ENCODE results near the gene ABCD1. TPM values are rescaled to one million over a fixed set of nuclear protein-coding genes. Genes with fewer than 3 reads are reported as not detected.
A peak's percentile ranks its signal among the peaks of the same experiment; 100 is the strongest.

Gene ABCD1
- total and polyA plus RNA-seq, 9 of the 15 experiments (the other 6 are each of a cell fraction or from before 2014, with no cell fraction given): 0.07 to 6.9 (median 2.2) TPM

DNA sequence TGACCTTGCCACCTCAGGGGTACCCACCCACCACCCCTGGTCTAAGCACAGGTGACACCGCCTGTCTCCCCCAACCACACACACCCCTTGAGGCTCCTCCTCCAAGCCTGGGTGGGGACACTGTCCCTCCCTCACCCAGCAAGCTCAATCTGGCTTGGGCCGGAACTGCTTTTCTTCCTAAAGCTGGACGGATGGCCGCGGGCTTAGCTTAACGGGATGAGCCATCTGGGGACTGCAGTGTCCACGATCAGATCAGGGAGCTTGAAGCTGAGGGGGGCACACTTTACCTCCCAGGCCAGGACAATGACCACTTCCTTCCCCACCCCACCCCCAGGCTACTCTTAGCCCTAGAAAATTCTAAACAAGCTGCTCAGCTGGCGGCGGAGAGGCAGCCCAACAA, 37.9 kb upstream of the ABCD1 start (continued):
- no peak for TF ChIP-seq MCM3 (IDR thresholded peaks at IDR 0.05)
- TF ChIP-seq ELF1 (tag; IDR thresholded peaks at IDR 0.05): no peak
- TF ChIP-seq ARID1B (IDR thresholded peaks at IDR 0.05): no peak
- TF ChIP-seq MAZ (CRISPR knock-in tag; conservative IDR thresholded peaks at IDR 0.05 in 1 of 2, IDR thresholded peaks at IDR 0.05 in 1 of 2): no peak
- peak; percentile 33; the same call in 1 of the 2 replicates for TF ChIP-seq TCF3 (CRISPR knock-in tag; IDR thresholded peaks at IDR 0.05)
- TF ChIP-seq BRCA1 (IDR thresholded peaks at IDR 0.05): no peak
- TF ChIP-seq BRCA1 (CRISPR knock-in tag; IDR thresholded peaks at IDR 0.05): no peak
- TF ChIP-seq KAT7 (CRISPR knock-in tag; IDR thresholded peaks at IDR 0.05; ENCODE audit: borderline replicate concordance): no peak
- TF ChIP-seq, protein P1, sequence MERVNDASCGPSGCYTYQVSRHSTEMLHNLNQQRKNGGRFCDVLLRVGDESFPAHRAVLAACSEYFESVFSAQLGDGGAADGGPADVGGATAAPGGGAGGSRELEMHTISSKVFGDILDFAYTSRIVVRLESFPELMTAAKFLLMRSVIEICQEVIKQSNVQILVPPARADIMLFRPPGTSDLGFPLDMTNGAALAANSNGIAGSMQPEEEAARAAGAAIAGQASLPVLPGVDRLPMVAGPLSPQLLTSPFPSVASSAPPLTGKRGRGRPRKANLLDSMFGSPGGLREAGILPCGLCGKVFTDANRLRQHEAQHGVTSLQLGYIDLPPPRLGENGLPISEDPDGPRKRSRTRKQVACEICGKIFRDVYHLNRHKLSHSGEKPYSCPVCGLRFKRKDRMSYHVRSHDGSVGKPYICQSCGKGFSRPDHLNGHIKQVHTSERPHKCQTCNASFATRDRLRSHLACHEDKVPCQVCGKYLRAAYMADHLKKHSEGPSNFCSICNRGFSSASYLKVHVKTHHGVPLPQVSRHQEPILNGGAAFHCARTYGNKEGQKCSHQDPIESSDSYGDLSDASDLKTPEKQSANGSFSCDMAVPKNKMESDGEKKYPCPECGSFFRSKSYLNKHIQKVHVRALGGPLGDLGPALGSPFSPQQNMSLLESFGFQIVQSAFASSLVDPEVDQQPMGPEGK (CRISPR knock-in tag; IDR thresholded peaks at IDR 0.05; ENCODE audit: borderline replicate concordance): no peak
- peak; percentile 26; the same call in 1 of the 2 replicates for TF ChIP-seq POLR2A (conservative IDR thresholded peaks at IDR 0.05)
- TF ChIP-seq ZNF717 (CRISPR knock-in tag; IDR thresholded peaks at IDR 0.05): no peak
- no peak for TF ChIP-seq U2AF2 (optimal IDR thresholded peaks at IDR 0.05; ENCODE audit: low read depth, low read length)
- TF ChIP-seq SPI1 (IDR thresholded peaks at IDR 0.05; ENCODE audit: borderline replicate concordance, low read depth, low read length): 0 out of 2 replicates have a peak, but pooled peaks have one; percentile 23
- TF ChIP-seq MXI1 (IDR thresholded peaks at IDR 0.05; ENCODE audit: low read depth, low read length): no peak
- TF ChIP-seq REST (IDR thresholded peaks at IDR 0.05; ENCODE audit: borderline replicate concordance): peak; percentile 98
- TF ChIP-seq REST (CRISPR knock-in tag; IDR thresholded peaks at IDR 0.05; ENCODE audit: low read depth): no peak
- TF ChIP-seq FOS (IDR thresholded peaks at IDR 0.05; ENCODE audit: extremely low read depth, insufficient read length): no peak
- TF ChIP-seq, protein P2, sequence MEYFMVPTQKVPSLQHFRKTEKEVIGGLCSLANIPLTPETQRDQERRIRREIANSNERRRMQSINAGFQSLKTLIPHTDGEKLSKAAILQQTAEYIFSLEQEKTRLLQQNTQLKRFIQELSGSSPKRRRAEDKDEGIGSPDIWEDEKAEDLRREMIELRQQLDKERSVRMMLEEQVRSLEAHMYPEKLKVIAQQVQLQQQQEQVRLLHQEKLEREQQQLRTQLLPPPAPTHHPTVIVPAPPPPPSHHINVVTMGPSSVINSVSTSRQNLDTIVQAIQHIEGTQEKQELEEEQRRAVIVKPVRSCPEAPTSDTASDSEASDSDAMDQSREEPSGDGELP (CRISPR knock-in tag; IDR thresholded peaks at IDR 0.05; ENCODE audit: borderline replicate concordance): peak; percentile 47; the same call in 1 of the 2 replicates
- TF ChIP-seq TCF7 (IDR thresholded peaks at IDR 0.05; ENCODE audit: borderline replicate concordance): no peak
- no peak for TF ChIP-seq CC2D1A (IDR thresholded peaks at IDR 0.05)
- no peak for TF ChIP-seq SETDB1 (IDR thresholded peaks at IDR 0.05; ENCODE audit: low read length)
